Measurements from ENCODE around the gene JPH2.

GRCh38 chr20:44073675-44074071, 113.3 kb downstream of the JPH2 start:
- no peak for TF ChIP-seq FOXP1 (CRISPR knock-in tag; IDR thresholded peaks at IDR 0.05; ENCODE audit: borderline replicate concordance)
- TF ChIP-seq GRHL2 (CRISPR knock-in tag; IDR thresholded peaks at IDR 0.05; ENCODE audit: insufficient replicate concordance, severe bottlenecking) = no peak
- TF ChIP-seq NR1H2 (CRISPR knock-in tag; IDR thresholded peaks at IDR 0.05) = no peak
- TF ChIP-seq, protein P1, sequence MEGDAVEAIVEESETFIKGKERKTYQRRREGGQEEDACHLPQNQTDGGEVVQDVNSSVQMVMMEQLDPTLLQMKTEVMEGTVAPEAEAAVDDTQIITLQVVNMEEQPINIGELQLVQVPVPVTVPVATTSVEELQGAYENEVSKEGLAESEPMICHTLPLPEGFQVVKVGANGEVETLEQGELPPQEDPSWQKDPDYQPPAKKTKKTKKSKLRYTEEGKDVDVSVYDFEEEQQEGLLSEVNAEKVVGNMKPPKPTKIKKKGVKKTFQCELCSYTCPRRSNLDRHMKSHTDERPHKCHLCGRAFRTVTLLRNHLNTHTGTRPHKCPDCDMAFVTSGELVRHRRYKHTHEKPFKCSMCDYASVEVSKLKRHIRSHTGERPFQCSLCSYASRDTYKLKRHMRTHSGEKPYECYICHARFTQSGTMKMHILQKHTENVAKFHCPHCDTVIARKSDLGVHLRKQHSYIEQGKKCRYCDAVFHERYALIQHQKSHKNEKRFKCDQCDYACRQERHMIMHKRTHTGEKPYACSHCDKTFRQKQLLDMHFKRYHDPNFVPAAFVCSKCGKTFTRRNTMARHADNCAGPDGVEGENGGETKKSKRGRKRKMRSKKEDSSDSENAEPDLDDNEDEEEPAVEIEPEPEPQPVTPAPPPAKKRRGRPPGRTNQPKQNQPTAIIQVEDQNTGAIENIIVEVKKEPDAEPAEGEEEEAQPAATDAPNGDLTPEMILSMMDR (IDR thresholded peaks at IDR 0.05) = no peak
- no peak for TF ChIP-seq NR2C2 (CRISPR knock-in tag; IDR thresholded peaks at IDR 0.05)
- TF ChIP-seq CREM (CRISPR knock-in tag; IDR thresholded peaks at IDR 0.05) = no peak
- TF ChIP-seq CREB1 (CRISPR knock-in tag; IDR thresholded peaks at IDR 0.05) = no peak
- TF ChIP-seq ZNF317 (CRISPR knock-in tag; IDR thresholded peaks at IDR 0.05; ENCODE audit: borderline replicate concordance, low read depth) = no peak
- no peak for TF ChIP-seq RELA (CRISPR knock-in tag; IDR thresholded peaks at IDR 0.05; ENCODE audit: borderline replicate concordance)
- TF ChIP-seq STAT6 (CRISPR knock-in tag; conservative IDR thresholded peaks at IDR 0.05; ENCODE audit: low read depth) = no peak
- TF ChIP-seq ZBTB21 (CRISPR knock-in tag; IDR thresholded peaks at IDR 0.05; ENCODE audit: borderline replicate concordance) = no peak
- no peak for TF ChIP-seq SMAD3 (CRISPR knock-in tag; IDR thresholded peaks at IDR 0.05; ENCODE audit: borderline replicate concordance)
- no peak for TF ChIP-seq MLX (CRISPR knock-in tag; IDR thresholded peaks at IDR 0.05)
- TF ChIP-seq USF2 (CRISPR knock-in tag; IDR thresholded peaks at IDR 0.05) = no peak

Measured in WTC11 (cell line).